HG03135 (cell line): ENCODE results near the gene NAPSA.
A peak's percentile ranks its signal among the peaks of the same experiment; 100 is the strongest.
"Not testable (repeated sequence)": the region's sequence is repeated elsewhere in the genome, so short reads cannot be mapped to it uniquely, and the experiment has no call there.

Experiments used
- ATAC-seq: cut with Tn5 transposase; IDR thresholded peaks from one replicate; pipeline ENCODE4 v1.9.1; 2021; ENCODE audit warnings: mild to moderate bottlenecking, moderate library complexity; ENCODE audit not compliant: unreplicated experiment

Gene NAPSA

GRCh38 chr19:50331994-50332243 lies 33.5 kb downstream of the NAPSA start:
- ATAC-seq, result no peak

GRCh38 chr19:50331221-50331993 lies 34.0 kb downstream of the NAPSA start:
- no peak for ATAC-seq

GRCh38 chr19:50330365-50331078 lies 34.9 kb downstream of the NAPSA start:
- ATAC-seq, result no peak

- ATAC-seq, result not testable (repeated sequence)
Measured at GRCh38 chr19:50329926-50330294, 35.5 kb downstream of the NAPSA start.

- peak; percentile 47 for ATAC-seq
Measured at GRCh38 chr19:50329146-50329925, 36.1 kb downstream of the NAPSA start, which contains the start of gene KCNC3. Gene KCNC3 (minus strand): TSS chr19:50329377. CDS start chr19:50329082, 295 bp downstream.

- peak; percentile 17 for ATAC-seq
Measured at GRCh38 chr19:50328873-50329145, 36.6 kb downstream of the NAPSA start.

GRCh38 chr19:50328224-50328872 lies 37.1 kb downstream of the NAPSA start:
- ATAC-seq, result no peak

- no peak for ATAC-seq
Measured at GRCh38 chr19:50327461-50328223, 37.8 kb downstream of the NAPSA start.

GRCh38 chr19:50327013-50327412 lies 38.4 kb downstream of the NAPSA start:
- no peak for ATAC-seq

- no peak for ATAC-seq
Measured at GRCh38 chr19:50326101-50326664, 39.3 kb downstream of the NAPSA start.

GRCh38 chr19:50325310-50326100 lies 39.9 kb downstream of the NAPSA start:
- no peak for ATAC-seq

GRCh38 chr19:50324331-50324730 lies 41.1 kb downstream of the NAPSA start:
- ATAC-seq, result no peak

GRCh38 chr19:50323782-50324133 lies 41.7 kb downstream of the NAPSA start:
- ATAC-seq, result no peak

GRCh38 chr19:50322931-50323781 lies 42.3 kb downstream of the NAPSA start:
- no peak for ATAC-seq

GRCh38 chr19:50322234-50322633 lies 43.2 kb downstream of the NAPSA start:
- ATAC-seq, result no peak

GRCh38 chr19:50321831-50322230 lies 43.6 kb downstream of the NAPSA start:
- ATAC-seq, result no peak

- no peak for ATAC-seq
Measured at GRCh38 chr19:50320596-50320995, 44.8 kb downstream of the NAPSA start.

- ATAC-seq, result no peak
Measured at GRCh38 chr19:50320051-50320450, 45.4 kb downstream of the NAPSA start.

GRCh38 chr19:50319156-50319555 lies 46.3 kb downstream of the NAPSA start:
- no peak for ATAC-seq
